NOMO-1 (cell line): Measurements from ENCODE around the gene DLK2.
A peak's percentile ranks its signal among the peaks of the same experiment; 100 is the strongest.
"Not testable (repeated sequence)": the region's sequence is repeated elsewhere in the genome, so short reads cannot be mapped to it uniquely, and the experiment has no call there.

ENCODE experiments used
- DNase-seq, 2 experiments: peaks; one replicate each; lab custom pipeline; 2025; ENCODE audit not compliant: unreplicated experiment in 2 of 2; lab: John Stamatoyannopoulos, UW

Gene DLK2

GRCh38 chr6:43455531-43456428 is at the start of gene DLK2:
TSS of gene DLK2 (minus strand) at chr6:43455548. CDS start at chr6:43454825, 723 bp downstream.
- DNase-seq = peak in 1 of 2 experiments; percentile 24

GRCh38 chr6:43503443-43503842 is 48.1 kb upstream of the DLK2 start:
- DNase-seq = no peak

DNA sequence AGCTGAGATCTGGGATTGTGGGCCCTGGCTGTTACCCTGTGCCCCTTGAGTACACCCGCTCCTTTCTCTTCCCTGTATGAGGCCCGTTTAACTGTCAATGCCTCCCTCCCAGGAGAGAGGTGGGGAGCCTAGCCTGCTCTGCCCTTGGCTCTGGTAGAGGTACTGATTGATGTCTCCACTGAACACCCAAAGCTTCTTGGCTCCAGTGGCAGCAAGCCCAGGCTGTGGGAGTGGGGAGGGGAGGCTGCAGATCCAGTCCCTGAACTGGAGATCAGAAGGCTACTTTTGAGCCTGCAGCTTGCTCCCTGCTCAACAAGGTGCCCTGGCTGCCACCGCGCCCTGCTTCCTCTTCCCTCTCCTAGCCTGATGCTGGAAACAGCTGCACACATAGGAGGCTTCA is 47.3 kb upstream of the DLK2 start:
- DNase-seq = no peak

- no peak for DNase-seq
These were observed 45.6 kb upstream of the DLK2 start for GRCh38 chr6:43500921-43501320.

DNA sequence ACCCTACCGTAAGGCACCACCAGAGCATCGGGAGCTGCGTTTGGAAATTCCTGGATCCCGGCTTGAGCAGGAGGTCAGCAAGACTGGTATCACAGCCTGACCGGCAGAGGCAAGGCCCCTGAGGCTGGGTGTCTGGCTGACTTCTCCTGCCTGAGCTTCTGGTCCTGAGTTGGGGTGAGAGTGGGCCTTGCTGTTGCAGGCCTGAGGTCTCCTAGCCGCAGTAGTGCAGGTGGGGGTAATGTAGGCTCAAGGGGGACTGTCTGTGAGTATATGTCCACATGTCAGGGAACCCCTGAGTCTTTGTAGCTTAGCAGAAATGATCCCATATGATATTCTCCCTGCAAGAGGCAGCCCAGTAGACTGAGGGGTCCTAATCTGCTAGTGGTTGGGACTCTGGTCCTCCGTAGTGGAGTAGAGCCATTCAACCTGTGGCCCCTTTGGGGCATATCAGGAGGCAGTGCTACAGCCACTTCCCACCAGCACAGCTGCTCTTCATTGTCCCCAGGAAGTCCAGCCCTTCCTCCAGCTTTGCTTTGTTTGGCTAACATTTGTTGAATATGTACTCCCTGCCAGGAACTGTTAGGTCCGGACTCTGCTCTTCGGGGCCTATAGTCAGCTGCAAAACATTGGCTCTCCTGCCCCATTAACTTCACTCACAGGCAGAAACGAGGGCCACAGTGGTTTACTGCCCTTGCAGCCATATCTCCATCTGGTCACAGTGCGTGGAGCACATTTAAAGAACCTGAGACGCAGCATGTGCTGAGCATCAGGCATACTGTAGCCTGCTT is 43.9 kb upstream of the DLK2 start:
- DNase-seq = no peak

DNA sequence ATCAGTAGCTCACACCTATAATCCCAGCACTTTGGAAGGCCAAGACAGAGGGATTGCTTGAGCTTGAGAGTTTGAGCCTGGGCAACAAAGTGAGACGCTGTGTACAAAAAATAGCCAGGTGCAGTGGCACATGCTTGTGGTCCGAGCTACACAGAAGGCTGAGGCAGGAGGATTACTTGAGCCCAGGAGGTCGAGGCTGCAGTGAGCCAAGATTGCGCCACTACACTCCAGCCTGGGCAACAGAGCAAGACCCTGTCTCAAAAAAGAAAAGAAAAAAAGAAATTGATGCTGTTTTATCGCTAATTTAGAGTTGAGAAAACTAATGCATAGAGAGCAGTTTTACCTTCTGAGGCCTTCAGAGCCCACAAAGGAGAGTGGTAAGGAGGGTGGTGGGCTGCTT is 42.9 kb upstream of the DLK2 start:
- not testable (repeated sequence) for DNase-seq

GRCh38 chr6:43497689-43498088 is 42.3 kb upstream of the DLK2 start:
- DNase-seq = no peak

DNA sequence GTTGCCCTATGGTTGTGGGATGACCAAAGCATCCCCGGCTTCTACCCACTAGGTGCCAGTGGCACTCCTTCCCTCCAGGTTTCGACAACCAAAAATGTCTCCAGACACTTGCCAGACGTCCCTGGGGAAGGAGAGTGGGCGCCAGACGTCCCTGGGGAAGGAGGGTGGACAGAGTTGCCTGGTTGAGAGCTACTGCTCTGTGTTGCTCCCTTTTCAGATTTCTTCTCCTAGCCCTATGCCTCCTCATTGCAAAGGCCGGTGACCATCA is 41.7 kb upstream of the DLK2 start:
- DNase-seq = no peak

GRCh38 chr6:43496370-43497128 is 41.2 kb upstream of the DLK2 start:
- DNase-seq = no peak

- no peak for DNase-seq
These were observed 40.1 kb upstream of the DLK2 start for GRCh38 chr6:43495409-43495941.

DNA sequence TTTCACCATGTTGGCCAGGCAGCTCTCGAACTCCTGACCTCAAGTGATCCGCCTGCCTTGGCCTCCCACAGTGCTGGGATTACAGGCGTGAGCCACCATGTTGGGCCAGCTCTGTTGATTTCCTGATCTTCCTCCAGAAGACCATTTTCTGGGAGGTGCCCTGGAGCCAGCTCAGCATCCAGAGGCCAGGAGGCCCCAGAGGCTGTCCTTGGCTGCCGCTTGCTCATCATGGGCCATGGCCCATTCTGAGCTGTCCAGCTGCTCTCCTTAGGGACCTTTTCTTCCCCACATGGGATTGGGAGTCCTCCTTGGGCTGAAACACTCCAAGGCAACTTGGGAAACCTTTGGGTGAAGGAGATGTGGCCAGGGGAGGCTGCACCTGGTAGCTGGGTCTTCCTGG is 39.4 kb upstream of the DLK2 start:
- DNase-seq = no peak

DNA sequence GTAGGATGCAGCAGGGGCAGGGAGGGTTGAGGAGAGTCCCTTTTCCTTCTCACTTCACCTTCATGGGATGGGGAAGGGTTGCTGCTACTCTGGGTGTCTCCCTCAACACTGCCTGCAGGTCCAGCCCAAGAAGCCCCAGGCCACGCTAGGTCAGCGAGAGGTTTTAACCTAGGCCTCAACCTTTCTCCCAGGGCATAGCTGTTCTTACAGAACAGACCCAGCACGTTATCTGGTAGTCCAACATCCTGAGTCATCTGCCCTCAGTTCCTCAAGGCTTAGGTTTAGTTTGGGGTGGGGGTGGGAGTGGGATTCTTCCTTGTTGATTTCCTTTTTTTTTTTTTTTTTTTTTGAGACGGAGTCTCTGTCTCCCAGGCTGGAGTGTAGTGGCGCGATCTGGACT is 39.0 kb upstream of the DLK2 start:
- DNase-seq = no peak

DNA sequence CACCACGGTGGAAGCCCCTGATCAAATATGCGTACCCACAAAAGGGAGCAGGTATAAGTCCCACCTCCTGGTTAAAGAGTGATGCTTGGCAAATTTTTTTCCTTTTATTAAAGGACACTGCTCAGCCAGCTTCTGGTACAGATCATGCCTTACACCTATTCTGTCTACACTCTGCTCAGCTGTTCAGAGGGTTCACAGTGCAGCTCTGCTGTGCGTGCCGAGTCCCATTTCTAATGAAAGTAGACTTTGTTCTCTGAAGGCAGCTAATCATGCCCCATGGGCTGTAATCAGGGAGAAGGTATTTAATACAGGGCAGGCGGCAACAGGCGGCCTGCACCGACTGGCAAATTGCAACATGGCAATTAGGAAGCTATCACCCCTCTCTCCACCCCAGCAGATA is 38.5 kb upstream of the DLK2 start:
- DNase-seq = no peak

DNA sequence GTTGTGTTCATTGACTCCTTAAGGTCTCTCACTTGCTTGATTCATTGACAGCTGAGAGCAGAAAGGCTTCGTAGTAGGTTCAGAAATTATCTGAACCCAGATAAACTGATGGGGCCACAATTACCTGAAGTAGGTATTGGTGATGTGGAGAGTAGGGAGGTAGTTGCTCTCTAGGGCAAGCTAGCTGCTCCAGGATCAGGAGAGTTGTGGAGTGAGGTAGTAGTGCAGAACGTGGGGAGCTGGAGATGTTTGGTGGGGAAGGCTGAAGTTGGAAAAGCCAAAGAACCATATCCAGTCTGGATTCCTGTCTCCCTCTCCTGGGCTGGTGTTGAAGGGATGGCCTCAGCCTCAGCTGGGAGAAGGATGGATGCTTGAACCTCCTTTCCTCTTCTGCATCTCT is 37.9 kb upstream of the DLK2 start:
- no peak for DNase-seq

GRCh38 chr6:43492673-43493072 is 37.3 kb upstream of the DLK2 start:
- DNase-seq = no peak

DNA sequence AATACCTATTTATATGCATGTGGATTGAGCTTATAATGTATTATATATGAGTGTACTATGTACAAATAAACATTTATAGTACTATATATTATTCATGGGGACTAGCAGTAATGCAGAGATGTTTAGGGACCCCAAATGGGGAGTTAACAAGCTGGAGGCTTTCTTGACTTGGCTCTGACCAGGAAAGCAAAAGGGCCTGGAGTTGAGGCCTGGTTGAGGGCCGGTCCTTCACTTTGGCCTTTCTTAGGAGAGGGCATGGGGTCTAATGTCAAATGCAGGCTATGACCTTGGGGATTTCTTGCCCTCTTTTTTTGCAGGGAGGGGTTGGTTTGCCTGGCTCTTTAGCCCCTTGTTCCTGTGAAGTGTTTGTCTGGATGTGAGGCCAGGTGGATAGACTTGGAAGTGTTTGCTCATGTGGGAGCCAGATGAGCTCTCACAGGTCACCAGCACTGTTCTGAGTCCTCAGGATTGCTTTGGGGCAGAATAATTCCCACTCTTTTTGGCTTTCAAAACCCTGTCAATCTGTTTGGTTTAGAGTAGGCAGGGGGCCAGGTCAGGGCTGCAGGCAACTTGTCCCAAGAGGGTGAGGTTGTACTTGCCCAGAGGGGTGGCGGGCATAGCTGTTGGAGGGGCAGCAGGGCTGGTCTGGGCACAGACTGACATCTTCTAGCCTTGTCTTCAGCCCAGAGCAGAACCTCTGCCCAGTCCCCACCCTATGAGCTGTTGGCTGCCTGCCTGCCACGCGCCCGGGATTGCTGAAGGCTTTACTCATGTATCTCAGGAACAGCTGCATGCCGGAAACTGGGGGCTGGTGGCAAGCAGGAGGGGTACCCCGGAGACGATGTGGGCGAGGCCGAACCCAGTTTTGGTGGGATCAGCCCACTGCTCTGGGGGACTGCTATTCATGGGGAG is 36.7 kb upstream of the DLK2 start:
- no peak for DNase-seq

GRCh38 chr6:43490523-43490939 is 35.2 kb upstream of the DLK2 start:
- no peak for DNase-seq

- no peak for DNase-seq
These were observed 34.1 kb upstream of the DLK2 start for GRCh38 chr6:43489277-43490072.

DNA sequence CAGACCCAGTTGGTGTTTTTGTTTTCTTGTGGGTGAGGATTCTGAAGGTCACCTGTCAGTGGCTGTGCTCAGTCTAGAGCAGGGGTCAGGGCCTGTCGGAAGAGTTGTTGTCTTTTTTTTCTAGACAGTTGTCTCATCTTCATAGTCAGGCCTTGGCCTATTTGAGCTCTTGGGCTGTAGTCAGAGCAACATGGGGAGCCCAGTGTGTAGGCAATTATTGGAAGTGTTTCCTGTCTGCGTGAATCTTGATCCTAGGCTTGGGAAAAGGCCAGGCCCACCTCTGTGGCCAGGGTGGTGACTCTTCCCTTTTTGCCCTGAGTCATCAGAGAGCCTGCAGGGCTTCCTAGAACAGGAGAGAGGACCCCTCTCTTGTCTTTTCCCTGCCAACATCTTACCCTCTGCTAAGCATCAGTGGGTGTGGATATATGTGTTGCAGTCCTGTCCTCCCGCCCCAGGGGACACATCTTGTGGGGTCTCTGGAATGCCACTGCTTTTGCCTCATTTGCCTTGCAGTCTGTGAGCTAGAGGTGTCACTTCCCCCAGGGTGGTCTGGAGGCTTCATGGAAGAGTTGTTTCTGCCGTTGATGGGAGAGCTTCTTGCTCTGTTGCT is 33.4 kb upstream of the DLK2 start:
- DNase-seq = no peak
